Lung (tissue), 12 donors: ENCODE data around the gene AP2B1. TPM values are rescaled to one million over a fixed set of nuclear protein-coding genes. Genes with fewer than 3 reads are reported as not detected.

ENCODE experiments used
- ATAC-seq: fragments of 200-7000 bp; cut with Tn5 transposase; one replicate; pipeline ENCODE4 v1.9.1; 2020; ENCODE audit warnings: moderate number of reproducible peaks; ENCODE audit not compliant: insufficient read depth, low FRiP score
- DNase-seq, 3 donors: peaks; one replicate each; pipeline ENCODE4 v3.0.0-alpha.2; 2013 to 2017
- H3K27ac ChIP-seq, 2 donors: one replicate each; pipeline ENCODE4 v1.5.1; 2013; ENCODE audit warnings: mild to moderate bottlenecking in 2 of 2, moderate library complexity in 2 of 2, control low read depth in 1 of 2, inconsistent platforms in 1 of 2, low read depth in 1 of 2, low read length in 1 of 2
- H3K27me3 ChIP-seq, 3 donors: one replicate each; pipeline ENCODE4 v1.5.1; 2013; ENCODE audit warnings: low read length in 2 of 3; ENCODE audit not compliant: control insufficient read depth in 3 of 3, insufficient read depth in 3 of 3
- H3K36me3 ChIP-seq, 4 donors: one replicate each; pipeline ENCODE4 v1.5.1; 2013; ENCODE audit warnings: low read length in 4 of 4, mild to moderate bottlenecking in 1 of 4, moderate library complexity in 1 of 4; ENCODE audit not compliant: control insufficient read depth in 4 of 4, insufficient read depth in 4 of 4
- H3K4me1 ChIP-seq, 5 donors: one replicate each; pipeline ENCODE4 v1.5.1; 2013; ENCODE audit warnings: low read length in 5 of 5, mild to moderate bottlenecking in 2 of 5, moderate library complexity in 1 of 5; ENCODE audit not compliant: control insufficient read depth in 5 of 5, insufficient read depth in 5 of 5
- H3K4me3 ChIP-seq: one replicate; pipeline ENCODE4 v1.5.1; 2013; ENCODE audit warnings: mild to moderate bottlenecking, control low read depth, moderate library complexity
- H3K9ac ChIP-seq, 2 donors: one replicate each; pipeline ENCODE4 v1.5.1; 2013; ENCODE audit warnings: low read length in 2 of 2, control low read depth in 1 of 2; ENCODE audit not compliant: insufficient read depth in 1 of 2
- H3K9me3 ChIP-seq, 4 donors: one replicate each; pipeline ENCODE4 v1.5.1; 2013; ENCODE audit warnings: low read length in 3 of 4, mild to moderate bottlenecking in 1 of 4, moderate library complexity in 1 of 4; ENCODE audit not compliant: control insufficient read depth in 4 of 4, insufficient read depth in 3 of 4
- WGBS, 2 donors: extraction: QIAGEN DNeasy Blood & Tissue Kit; methylation state at CpG; one replicate each; pipeline ENCODE4 v1.1.7; 2013; 5-methylcytosine and 5-hydroxymethylcytosine counted together
- polyA plus RNA-seq, 2 donors: library from polyadenylated mRNA; stranded (reverse); fragments of 200-250 nt; gene quantifications; one replicate each; pipeline ENCODE4 v1.2.1, GENCODE V29; 2013
- total RNA-seq, 2 donors: library from RNA; depleted of rRNA in 1 of 2; stranded (reverse); fragments of >200 nt in 1 of 2; gene quantifications; one replicate each; pipeline ENCODE4 v1.2.1, GENCODE V29; 2014 to 2021
- TF ChIP-seq, protein P1 (sequence below): IDR thresholded peaks from 2 replicates; pipeline ENCODE4 v1.5.1; 2012; ENCODE audit warnings: mild to moderate bottlenecking; ENCODE audit errors: control extremely low read depth, extremely low read depth
- donor health status: control.
- donor health status: control.
- donor health status: Bipolar disorder and iron deficiency.
- donor health status: healthy.
- donor health status: DM: yes; HTN: yes; CAD: no.

Gene AP2B1
- total and polyA plus RNA-seq, 4 donors = 52.9 to 156 (median 82.4) TPM

DNA sequence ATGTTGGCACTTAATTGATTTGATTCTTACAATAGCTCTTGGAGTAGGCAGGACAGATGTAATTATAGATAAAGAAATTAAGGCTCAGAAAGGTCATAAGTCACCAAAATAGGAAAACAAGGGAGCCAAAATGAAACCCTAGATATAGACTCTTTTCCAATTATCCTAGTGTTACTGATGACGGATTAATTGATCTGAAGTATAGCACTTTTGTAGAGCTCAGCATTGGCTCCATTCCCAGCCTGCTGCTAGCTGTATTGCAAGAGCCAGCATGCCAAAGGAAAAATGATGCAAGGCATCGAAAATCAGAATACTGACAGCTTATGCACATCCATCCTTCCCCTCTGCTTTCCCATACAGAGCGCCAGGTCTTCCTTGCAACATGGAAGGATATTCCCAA, 122.8 kb downstream of the AP2B1 start:
- ATAC-seq (no peak), DNase-seq (peak in 1 of 3 donors; percentile 31)
- peaks cover 6 to 26% (median 8%) of the 10 kb centered on the region in 5 donors for H3K4me1 ChIP-seq
- no peaks in the 10 kb centered on the region for H3K27me3 ChIP-seq
- TF ChIP-seq, protein P1, sequence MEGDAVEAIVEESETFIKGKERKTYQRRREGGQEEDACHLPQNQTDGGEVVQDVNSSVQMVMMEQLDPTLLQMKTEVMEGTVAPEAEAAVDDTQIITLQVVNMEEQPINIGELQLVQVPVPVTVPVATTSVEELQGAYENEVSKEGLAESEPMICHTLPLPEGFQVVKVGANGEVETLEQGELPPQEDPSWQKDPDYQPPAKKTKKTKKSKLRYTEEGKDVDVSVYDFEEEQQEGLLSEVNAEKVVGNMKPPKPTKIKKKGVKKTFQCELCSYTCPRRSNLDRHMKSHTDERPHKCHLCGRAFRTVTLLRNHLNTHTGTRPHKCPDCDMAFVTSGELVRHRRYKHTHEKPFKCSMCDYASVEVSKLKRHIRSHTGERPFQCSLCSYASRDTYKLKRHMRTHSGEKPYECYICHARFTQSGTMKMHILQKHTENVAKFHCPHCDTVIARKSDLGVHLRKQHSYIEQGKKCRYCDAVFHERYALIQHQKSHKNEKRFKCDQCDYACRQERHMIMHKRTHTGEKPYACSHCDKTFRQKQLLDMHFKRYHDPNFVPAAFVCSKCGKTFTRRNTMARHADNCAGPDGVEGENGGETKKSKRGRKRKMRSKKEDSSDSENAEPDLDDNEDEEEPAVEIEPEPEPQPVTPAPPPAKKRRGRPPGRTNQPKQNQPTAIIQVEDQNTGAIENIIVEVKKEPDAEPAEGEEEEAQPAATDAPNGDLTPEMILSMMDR = no peak
- H3K9ac ChIP-seq = no peak overlapping the region
- H3K4me3 ChIP-seq = no peak overlapping the region
- no peak overlapping the region for H3K27ac ChIP-seq
- H3K9me3 ChIP-seq = no peaks in the 10 kb centered on the region
- WGBS, 2 donors = 80 to 83% methylated on average over 3 of the region's 3 CpGs
- H3K36me3 ChIP-seq = peaks cover 10 to 15% (median 12%) of the 10 kb centered on the region in 4 donors

DNA sequence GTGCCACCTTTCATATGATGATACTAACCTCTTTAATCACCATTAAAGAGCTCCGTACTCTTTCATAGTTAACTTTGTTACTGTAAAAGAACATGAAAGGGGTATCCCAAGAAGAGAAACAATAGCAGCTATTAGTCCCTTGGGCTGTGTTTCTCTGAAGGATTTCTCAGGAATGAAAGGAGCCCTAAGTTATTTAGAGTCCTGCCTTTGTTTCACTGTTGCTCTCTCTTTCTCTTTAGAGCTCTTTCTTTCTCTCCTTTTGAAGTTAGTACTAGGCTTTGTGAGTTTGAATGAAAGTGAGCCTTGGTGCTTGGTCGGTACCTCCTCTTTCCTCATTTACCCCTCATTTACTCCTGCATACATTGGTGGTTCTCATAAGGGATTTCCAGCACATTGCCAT, 123.8 kb downstream of the AP2B1 start:
- WGBS, 2 donors = 95 to 99% methylated on average over 2 of the region's 2 CpGs

DNA sequence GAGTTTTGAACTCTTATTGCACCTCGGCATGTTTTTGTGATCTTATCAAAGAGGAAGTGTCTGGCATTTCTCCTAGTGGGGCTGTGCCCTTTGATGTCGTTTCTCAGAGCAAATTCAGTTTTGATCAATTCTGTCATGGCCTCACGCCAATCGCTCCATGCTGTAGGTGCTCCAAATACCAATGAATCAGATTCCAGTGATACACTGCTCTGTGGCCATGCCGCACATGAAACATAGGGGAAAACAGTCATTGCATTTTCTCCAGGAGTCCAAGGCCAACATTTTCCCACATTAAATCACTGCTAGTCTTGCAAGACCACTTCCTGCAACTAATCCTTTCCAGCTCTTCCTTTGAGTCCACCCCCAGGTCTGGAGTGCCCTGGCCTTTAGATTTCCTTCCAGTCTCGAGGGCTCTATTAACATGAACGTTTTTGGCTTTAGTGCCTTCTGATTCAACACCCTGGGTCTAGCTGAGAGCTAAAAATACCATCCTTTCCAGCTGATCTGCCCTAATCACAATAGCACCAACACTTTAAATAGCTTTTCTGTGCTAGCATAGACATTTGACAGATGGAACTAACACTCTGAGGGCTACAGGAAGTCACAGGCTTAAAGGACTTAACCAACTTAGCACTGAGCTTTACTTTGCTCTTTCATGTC, 126.1 kb downstream of the AP2B1 start:
- H3K9ac ChIP-seq = no peak overlapping the region
- whole genome bisulfite sequencing, 2 donors = 39 to 40% methylated on average over 7 of the region's 7 CpGs

More for the DNA sequence above, 123.8 kb downstream of the AP2B1 start:
- H3K27me3 ChIP-seq = no peaks in the 10 kb centered on the region
- H3K27ac ChIP-seq = no peak overlapping the region
- H3K9me3 ChIP-seq = no peaks in the 10 kb centered on the region
- peaks cover 7 to 30% (median 8%) of the 10 kb centered on the region in 5 donors for H3K4me1 ChIP-seq
- TF ChIP-seq, protein P1 = no peak
- no peak for DNase-seq
- H3K4me3 ChIP-seq = no peak overlapping the region
- peaks cover 10 to 18% (median 13%) of the 10 kb centered on the region in 4 donors for H3K36me3 ChIP-seq
- no peak for ATAC-seq
- no peak overlapping the region for H3K9ac ChIP-seq

More for the DNA sequence above, 126.1 kb downstream of the AP2B1 start:
- TF ChIP-seq, protein P1 = no peak
- H3K9me3 ChIP-seq = no peaks in the 10 kb centered on the region
- peak overlapping the region in 1 of 2 donors; percentile 84 for H3K27ac ChIP-seq
- no peak for ATAC-seq
- peak in 2 of 3 donors; percentile 33 to 61 for DNase-seq
- peaks cover 8 to 37% (median 17%) of the 10 kb centered on the region in 5 donors for H3K4me1 ChIP-seq
- no peak overlapping the region for H3K4me3 ChIP-seq
- peaks cover 10 to 24% (median 16%) of the 10 kb centered on the region in 4 donors for H3K36me3 ChIP-seq
- no peaks in the 10 kb centered on the region for H3K27me3 ChIP-seq
